Activated CD8-positive, alpha-beta memory T cell treated with anti-CD3 and anti-CD28 coated beads, Interleukin-2, amount 50 U/mL, for 4 hours (primary cell): ENCODE data around the gene ACSL5.
"Not testable (repeated sequence)": the region's sequence is repeated elsewhere in the genome, so short reads cannot be mapped to it uniquely, and the experiment has no call there.

ENCODE experiments used
- DNase-seq: peaks from one replicate; pipeline ENCODE4 v3.0.0-alpha.2; 2020

The ACSL5 gene

GRCh38 chr10:112421731-112422130 is 47.8 kb downstream of the ACSL5 start:
- DNase-seq = no peak

- DNase-seq = no peak
These were observed 50.7 kb downstream of the ACSL5 start for GRCh38 chr10:112424651-112425050.

GRCh38 chr10:112426111-112426510 is 52.2 kb downstream of the ACSL5 start:
- no peak for DNase-seq

- no peak for DNase-seq
These were observed 55.2 kb downstream of the ACSL5 start for GRCh38 chr10:112429147-112429546.

- DNase-seq = no peak
These were observed 55.8 kb downstream of the ACSL5 start for GRCh38 chr10:112429654-112430230.

- DNase-seq = no peak
These were observed 59.2 kb downstream of the ACSL5 start for GRCh38 chr10:112433136-112433535.

- no peak for DNase-seq
These were observed 61.2 kb downstream of the ACSL5 start for GRCh38 chr10:112434988-112435619.

GRCh38 chr10:112438356-112438755 is 64.4 kb downstream of the ACSL5 start:
- no peak for DNase-seq

GRCh38 chr10:112441520-112441919 is 67.6 kb downstream of the ACSL5 start:
- no peak for DNase-seq

- DNase-seq = no peak
These were observed 68.1 kb downstream of the ACSL5 start for GRCh38 chr10:112442063-112442462.

GRCh38 chr10:112446055-112446854 is 72.3 kb downstream of the ACSL5 start:
- DNase-seq = no peak

GRCh38 chr10:112446855-112447619 is 73.1 kb downstream of the ACSL5 start, which contains the start of the genes VTI1A and ZDHHC6:
Gene VTI1A, plus strand, starts transcription at chr10:112447215. Its CDS starts 159 bp downstream, at chr10:112447374.
Gene ZDHHC6, minus strand, starts transcription at chr10:112446914. Its CDS starts 1,478 bp downstream, at chr10:112445436.
- DNase-seq = peak; percentile 80

GRCh38 chr10:112447620-112447928 is 73.7 kb downstream of the ACSL5 start:
- DNase-seq = no peak

- no peak for DNase-seq
These were observed 75.0 kb downstream of the ACSL5 start for GRCh38 chr10:112448888-112449287.

GRCh38 chr10:112454910-112455779 is 81.2 kb downstream of the ACSL5 start:
- no peak for DNase-seq

GRCh38 chr10:112456533-112456932 is 82.6 kb downstream of the ACSL5 start:
- no peak for DNase-seq

- no peak for DNase-seq
These were observed 86.5 kb downstream of the ACSL5 start for GRCh38 chr10:112460366-112460765.

GRCh38 chr10:112461029-112461887 is 87.3 kb downstream of the ACSL5 start:
- DNase-seq = no peak

- DNase-seq = not testable (repeated sequence)
These were observed 90.2 kb downstream of the ACSL5 start for GRCh38 chr10:112464074-112464473.

- no peak for DNase-seq
These were observed 91.5 kb downstream of the ACSL5 start for GRCh38 chr10:112465299-112465883.

GRCh38 chr10:112466802-112467201 is 92.9 kb downstream of the ACSL5 start:
- DNase-seq = no peak
